Right atrium auricular region (tissue), 2 donors: ENCODE measurements around the gene KCNQ1. TPM values are rescaled to one million over a fixed set of nuclear protein-coding genes. Genes with fewer than 3 reads are reported as not detected.

ENCODE experiments used
- DNase-seq: peaks from one replicate; pipeline ENCODE4 v3.0.0-alpha.2; 2019; ENCODE audit warnings: low spot score
- H3K27ac ChIP-seq, 2 donors: fragments of 200-600 bp; sonication (generic); 1 replicate in 1 of 2; 2 replicates in 1 of 2; pipeline ENCODE4 v1.5.1; 2016 to 2019
- H3K27me3 ChIP-seq, 2 donors: fragments of 200-600 bp; sonication (generic); one replicate each; pipeline versions ENCODE4 v1.5.1 to v1.6.0; 2017 to 2019
- H3K36me3 ChIP-seq: fragments of 200-600 bp; sonication (generic); one replicate; pipeline ENCODE4 v1.5.1; 2016
- H3K4me1 ChIP-seq, 2 donors: fragments of 200-600 bp; sonication (generic); one replicate each; pipeline versions ENCODE4 v1.5.1 to v1.6.0; 2017 to 2019
- H3K4me3 ChIP-seq, 2 donors: fragments of 200-600 bp; sonication (generic); 1 replicate in 1 of 2; 2 replicates in 1 of 2; pipeline ENCODE4 v1.5.1; 2017 to 2019; ENCODE audit warnings: mild to moderate bottlenecking in 1 of 2, moderate library complexity in 1 of 2
- H3K9me3 ChIP-seq, 2 donors: fragments of 200-600 bp; sonication (generic); one replicate each; pipeline ENCODE4 v1.5.1; 2019
- CTCF ChIP-seq, 2 donors: fragments of 200-600 bp; sonication (generic); IDR thresholded peaks; one replicate each; pipeline ENCODE4 v1.5.1; 2019; ENCODE audit warnings: antibody characterized with exemption in 2 of 2
- total RNA-seq, 2 donors: library from RNA; depleted of rRNA; stranded (reverse); fragments of >200 nt; gene quantifications; one replicate each; pipeline ENCODE4 v1.1.0, GENCODE V29; 2016

KCNQ1 gene
- total RNA-seq, 2 donors from 2014 or later, result 12.7 to 25.1 TPM

DNA sequence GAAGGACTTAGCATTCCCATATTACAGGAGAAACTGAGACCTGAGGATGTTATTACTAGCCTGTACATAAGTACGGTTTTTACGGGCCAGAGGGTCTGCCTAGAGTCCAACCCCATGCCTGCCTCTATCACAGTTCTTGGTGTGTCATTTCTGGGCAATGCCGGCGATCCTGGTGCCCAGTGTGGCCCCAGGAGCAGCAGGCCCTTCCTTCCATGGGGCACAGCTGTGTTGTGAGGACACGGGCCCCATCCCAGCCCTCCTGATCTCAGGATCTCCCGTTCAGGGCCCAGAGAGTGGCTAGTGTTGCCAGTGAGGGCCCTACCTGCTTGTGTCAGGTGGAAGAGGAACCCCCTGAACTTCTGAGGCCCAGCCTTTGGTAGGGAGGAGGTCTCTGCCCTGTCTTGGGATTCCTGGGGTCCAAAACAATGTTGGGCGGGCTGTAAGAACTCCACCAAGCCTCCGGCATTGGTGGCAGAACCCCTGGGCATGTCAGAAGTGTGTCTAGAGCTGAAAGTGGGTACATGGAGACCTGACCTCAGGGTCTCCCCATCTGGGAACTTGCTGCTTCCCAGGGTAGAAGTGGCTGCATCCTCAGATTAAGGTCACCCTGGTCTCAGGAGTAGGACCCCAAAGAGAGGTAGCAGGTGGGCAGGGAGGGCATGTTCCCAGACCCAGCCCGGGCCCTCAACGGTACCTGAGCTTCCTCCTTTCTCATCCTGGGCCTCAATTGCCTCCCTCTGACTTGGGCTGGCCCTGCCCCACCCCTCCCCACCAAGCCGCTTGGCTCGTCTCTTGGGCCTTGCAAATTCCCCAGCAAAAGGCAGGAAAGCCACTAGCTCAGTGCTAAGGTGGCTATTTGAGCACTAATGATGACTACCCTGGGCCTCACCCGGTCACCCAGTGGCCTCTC, 329.6 kb downstream of the KCNQ1 start:
- Histone ChIP-seq H3K27me3 (no peaks in the 10 kb centered on the region), H3K4me3 (no peak overlapping the region), H3K9me3 (no peaks in the 10 kb centered on the region), H3K4me1 (peaks cover 0 to 24% of the 10 kb centered on the region in 2 donors), H3K27ac (no peak overlapping the region), H3K36me3 (no peaks in the 10 kb centered on the region)
- TF ChIP-seq CTCF (IDR thresholded peaks at IDR 0.05), result no peak
- peak; percentile 49 for DNase-seq

GRCh38 chr11:2775083-2775625, 330.3 kb downstream of the KCNQ1 start:
- Histone ChIP-seq H3K27ac (no peak overlapping the region), H3K9me3 (no peaks in the 10 kb centered on the region), H3K4me3 (no peak overlapping the region), H3K36me3 (no peaks in the 10 kb centered on the region), H3K4me1 (peaks cover 0 to 32% of the 10 kb centered on the region in 2 donors), H3K27me3 (no peaks in the 10 kb centered on the region)
- TF ChIP-seq CTCF (IDR thresholded peaks at IDR 0.05), result no peak
- peak; percentile 49 for DNase-seq

DNA sequence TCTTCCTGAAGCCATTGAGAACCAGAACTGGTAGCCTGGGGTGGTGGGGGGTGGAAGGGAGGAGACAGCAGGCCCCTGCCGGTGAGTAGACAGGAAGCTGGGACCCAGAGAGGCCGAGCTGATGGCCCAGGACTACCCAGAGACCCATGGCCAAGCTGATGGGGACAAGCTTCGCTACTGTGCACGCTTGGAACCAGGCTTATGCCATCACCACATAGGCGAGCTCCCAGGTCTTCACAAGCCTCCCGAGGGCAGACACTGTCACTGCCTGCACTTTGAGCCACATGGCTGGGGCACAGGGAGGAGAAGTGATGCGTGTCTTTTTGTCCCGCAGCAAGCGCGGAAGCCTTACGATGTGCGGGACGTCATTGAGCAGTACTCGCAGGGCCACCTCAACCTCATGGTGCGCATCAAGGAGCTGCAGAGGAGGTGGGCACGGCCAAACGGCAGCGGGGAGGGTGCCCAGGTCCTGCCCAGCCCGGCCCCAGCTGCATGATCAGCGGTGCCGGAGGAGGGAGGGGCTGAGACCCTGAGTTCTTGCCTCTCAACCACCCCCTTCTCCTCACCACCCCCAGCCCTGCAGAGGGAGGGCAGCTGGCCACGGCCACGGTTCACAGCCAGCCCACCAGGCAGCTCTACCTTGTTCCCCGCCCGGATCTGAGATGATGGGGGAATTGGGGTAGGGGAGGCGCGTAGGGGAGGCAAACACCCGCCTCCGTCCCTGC, 331.0 kb downstream of the KCNQ1 start:
- Histone ChIP-seq H3K36me3 (no peaks in the 10 kb centered on the region), H3K4me3 (no peak overlapping the region), H3K4me1 (peaks cover 0 to 38% of the 10 kb centered on the region in 2 donors), H3K27ac (no peak overlapping the region), H3K27me3 (no peaks in the 10 kb centered on the region), H3K9me3 (no peaks in the 10 kb centered on the region)
- TF ChIP-seq CTCF (IDR thresholded peaks at IDR 0.05), result no peak
- peak; percentile 47 for DNase-seq

GRCh38 chr11:2776351-2777061, 331.7 kb downstream of the KCNQ1 start:
- no peaks in the 10 kb centered on the region for H3K36me3 ChIP-seq
- no peak overlapping the region for H3K27ac ChIP-seq
- H3K9me3 ChIP-seq, result no peaks in the 10 kb centered on the region
- H3K4me1 ChIP-seq, result peaks cover 0 to 45% of the 10 kb centered on the region in 2 donors
- no peak overlapping the region for H3K4me3 ChIP-seq
- TF ChIP-seq CTCF (IDR thresholded peaks at IDR 0.05), result no peak
- peak; percentile 54 for DNase-seq
- H3K27me3 ChIP-seq, result no peaks in the 10 kb centered on the region

- Histone ChIP-seq H3K4me1 (peaks cover 0 to 50% of the 10 kb centered on the region in 2 donors), H3K27ac (peak overlapping the region; percentile 83 to 91), H3K36me3 (no peaks in the 10 kb centered on the region), H3K9me3 (no peaks in the 10 kb centered on the region), H3K27me3 (no peaks in the 10 kb centered on the region), H3K4me3 (no peak overlapping the region)
- TF ChIP-seq CTCF (IDR thresholded peaks at IDR 0.05), result no peak
- DNase-seq, result no peak
Observed at GRCh38 chr11:2777386-2777785, 332.6 kb downstream of the KCNQ1 start.
